IMR-90 (cell line): ENCODE results near the gene RNF41. TPM values are rescaled to one million over a fixed set of nuclear protein-coding genes. Genes with fewer than 3 reads are reported as not detected.

Source experiments
- ATAC-seq: fragments of 200-7000 bp; cut with Tn5 transposase; 2 replicates; pipeline ENCODE4 v1.9.1; 2020; ENCODE audit warnings: low read depth, mild to moderate bottlenecking, moderate library complexity
- BruUV-seq: library from RNA; stranded (reverse); fragments of 400-500 nt; replicated peaks from 2 replicates; lab custom pipeline; 2021; lab: Mats Ljungman, UMichigan
- CTCF ChIA-PET: fragments of 300-600 bp; formaldehyde crosslinking; extraction: SDS; loops from one replicate; lab custom pipeline; 2021; ENCODE audit warnings: antibody characterized with exemption; lab: Yijun Ruan, JAX
- POLR2A ChIA-PET: fragments of 300-600 bp; sonication (Branson Sonifier 250); formaldehyde crosslinking; loops from one replicate; lab custom pipeline; 2022; ENCODE audit warnings: antibody characterized with exemption; ENCODE audit not compliant: unreplicated experiment; lab: Charles Lee
- DNase-seq: peaks from one replicate; pipeline ENCODE4 v3.0.0; 2013
- H2AFZ ChIP-seq: replicated peaks from 2 replicates; pipeline ENCODE3; 2013; ENCODE audit warnings: low read length, mild to moderate bottlenecking; ENCODE audit not compliant: poor library complexity
- H2AK5ac ChIP-seq: 2 replicates; pipeline ENCODE4 v1.6.1; 2013; ENCODE audit warnings: low read depth, low read length, inconsistent platforms
- H2AK9ac ChIP-seq: replicated peaks from 2 replicates; pipeline ENCODE3; 2013; ENCODE audit warnings: mild to moderate bottlenecking, low read depth, low read length, moderate library complexity; ENCODE audit not compliant: poor library complexity
- H2BK120ac ChIP-seq: 2 replicates; pipeline ENCODE4 v1.6.1; 2013; ENCODE audit warnings: low read depth, low read length, inconsistent platforms
- H2BK15ac ChIP-seq: 3 replicates; pipeline ENCODE4 v1.6.1; 2013; ENCODE audit warnings: low read depth, low read length, inconsistent platforms
- H2BK20ac ChIP-seq: 2 replicates; pipeline ENCODE4 v1.6.1; 2013; ENCODE audit warnings: low read depth, mild to moderate bottlenecking, inconsistent platforms, low read length, moderate library complexity
- H2BK5ac ChIP-seq: 2 replicates; pipeline ENCODE4 v1.6.1; 2013; ENCODE audit warnings: mild to moderate bottlenecking, low read depth, low read length, inconsistent platforms; ENCODE audit not compliant: poor library complexity, severe bottlenecking
- H3K14ac ChIP-seq: replicated peaks from 2 replicates; pipeline ENCODE4 v1.6.1; 2013; ENCODE audit warnings: low read depth, low read length, inconsistent platforms
- H3K18ac ChIP-seq: 2 replicates; pipeline ENCODE4 v1.6.1; 2013; ENCODE audit warnings: low read depth, low read length, control low read depth
- H3K23ac ChIP-seq: 2 replicates; pipeline ENCODE4 v1.6.1; 2013; ENCODE audit warnings: low read depth, low read length, inconsistent platforms
- H3K27ac ChIP-seq: 2 replicates; pipeline ENCODE4 v1.5.1; 2013; ENCODE audit warnings: mild to moderate bottlenecking, control low read depth, low read length; ENCODE audit not compliant: insufficient read depth
- H3K27me3 ChIP-seq: 2 replicates; pipeline ENCODE4 v1.6.1; 2013; ENCODE audit warnings: low read length; ENCODE audit not compliant: control insufficient read depth, insufficient read depth
- H3K36me3 ChIP-seq: 2 replicates; pipeline ENCODE4 v1.6.1; 2013; ENCODE audit warnings: low read length, mixed read lengths; ENCODE audit not compliant: control insufficient read depth, insufficient read depth
- H3K4ac ChIP-seq: 2 replicates; pipeline ENCODE4 v1.6.1; 2013; ENCODE audit warnings: low read depth, low read length, inconsistent platforms
- H3K4me1 ChIP-seq: 2 replicates; pipeline ENCODE4 v1.6.1; 2013; ENCODE audit warnings: low read length, mixed read lengths; ENCODE audit not compliant: control insufficient read depth, insufficient read depth
- H3K4me2 ChIP-seq: 2 replicates; pipeline ENCODE4 v1.6.1; 2013; ENCODE audit warnings: low read depth, mild to moderate bottlenecking, control low read depth, low read length, moderate library complexity
- H3K4me3 ChIP-seq: 2 replicates; pipeline ENCODE4 v1.5.1; 2013; ENCODE audit warnings: low read depth, mild to moderate bottlenecking, control low read depth, low read length, moderate library complexity; ENCODE audit not compliant: insufficient read depth
- H3K56ac ChIP-seq: 2 replicates; pipeline ENCODE4 v1.6.1; 2013; ENCODE audit warnings: low read length, inconsistent platforms; ENCODE audit not compliant: insufficient read depth; ENCODE audit errors: extremely low read depth
- H3K79me1 ChIP-seq, 2 experiments: 2 replicates each; pipeline ENCODE4 v1.6.1; 2013; ENCODE audit warnings: low read length in 2 of 2, inconsistent platforms in 1 of 2, low read depth in 1 of 2
- H3K9ac ChIP-seq: 2 replicates; pipeline ENCODE4 v1.6.1; 2013; ENCODE audit warnings: low read depth, low read length, control low read depth
- H3K9me1 ChIP-seq: 2 replicates; pipeline ENCODE4 v1.6.1; 2013; ENCODE audit warnings: low read length, inconsistent platforms; ENCODE audit not compliant: insufficient read depth
- H3K9me3 ChIP-seq: 2 replicates; pipeline ENCODE4 v1.6.1; 2013; ENCODE audit warnings: low read length; ENCODE audit not compliant: control insufficient read depth, insufficient read depth
- H4K20me1 ChIP-seq: 2 replicates; pipeline ENCODE4 v1.6.1; 2013; ENCODE audit warnings: low read length, inconsistent platforms; ENCODE audit not compliant: insufficient read depth
- H4K5ac ChIP-seq: 2 replicates; pipeline ENCODE4 v1.6.1; 2013; ENCODE audit warnings: mild to moderate bottlenecking, low read depth, low read length, control low read depth
- H4K8ac ChIP-seq, 2 experiments: 2 replicates each; pipeline ENCODE4 v1.6.1; 2013; ENCODE audit warnings: low read depth in 2 of 2, low read length in 2 of 2, control low read depth in 1 of 2, inconsistent platforms in 1 of 2
- H4K91ac ChIP-seq: 2 replicates; pipeline ENCODE4 v1.6.1; 2013; ENCODE audit warnings: low read depth, low read length, inconsistent platforms; ENCODE audit not compliant: insufficient read depth
- BHLHE40 ChIP-seq: fragments of 150-350 bp; IDR thresholded peaks from 2 replicates; pipeline ENCODE4 v1.6.1; 2016; ENCODE audit warnings: mild to moderate bottlenecking, low read depth, low read length
- CEBPB ChIP-seq: IDR thresholded peaks from 2 replicates; pipeline ENCODE4 v1.6.1; 2012; ENCODE audit warnings: low read depth, low read length, improper control_type of control experiment
- CHD1 ChIP-seq: IDR thresholded peaks from 2 replicates; pipeline ENCODE4 v1.6.1; 2012; ENCODE audit warnings: low read depth, low read length, improper control_type of control experiment
- FOS ChIP-seq: fragments of 150-350 bp; IDR thresholded peaks from 2 replicates; pipeline ENCODE4 v1.6.1; 2016; ENCODE audit warnings: low read depth, low read length
- MAFK ChIP-seq: IDR thresholded peaks from 2 replicates; pipeline ENCODE4 v1.6.1; 2012; ENCODE audit warnings: low read depth, low read length, improper control_type of control experiment
- MAZ ChIP-seq: IDR thresholded peaks from 2 replicates; pipeline ENCODE4 v1.6.1; 2012; ENCODE audit warnings: low read depth, mild to moderate bottlenecking, low read length, improper control_type of control experiment, moderate library complexity, borderline replicate concordance
- NFE2L2 ChIP-seq: fragments of 150-350 bp; IDR thresholded peaks from 2 replicates; pipeline ENCODE4 v1.6.1; 2016; ENCODE audit warnings: low read depth, mild to moderate bottlenecking, low read length
- POLR2A ChIP-seq: IDR thresholded peaks from 2 replicates; pipeline ENCODE4 v1.6.1; 2012; ENCODE audit warnings: mild to moderate bottlenecking, low read depth, low read length
- RFX5 ChIP-seq: IDR thresholded peaks from 2 replicates; pipeline ENCODE4 v1.8.0; 2012; ENCODE audit warnings: low read depth, mild to moderate bottlenecking, low read length, moderate library complexity
- SMC3 ChIP-seq: fragments of 150-350 bp; IDR thresholded peaks from 2 replicates; pipeline ENCODE4 v1.6.1; 2016; ENCODE audit warnings: low read depth, mild to moderate bottlenecking, antibody characterized with exemption, low read length, moderate library complexity
- WGBS, 2 experiments: methylation state at CpG; one replicate each; pipeline versions ENCODE4 v1.1.5 to v1.1.7; 2013; ENCODE audit warnings: missing lambda C conversion rate in 2 of 2; ENCODE audit not compliant: insufficient read length in 1 of 2; ENCODE audit errors: extremely low coverage in 2 of 2; 5-methylcytosine and 5-hydroxymethylcytosine counted together
- dilution Hi-C: fragments of 300-500 bp; cut with HindIII; formaldehyde crosslinking; loops from one replicate; pipeline ENCODE4 v1.14.3; 2018; ENCODE audit warnings: low sequenced_read_pairs; ENCODE audit not compliant: unreplicated experiment
- in situ Hi-C: fragments of 300-500 bp; cut with MboI; formaldehyde crosslinking; loops from 3 replicates; pipeline ENCODE4 v1.14.3; 2019; ENCODE audit warnings: low sequenced_read_pairs, inconsistent platforms, mixed read lengths
- intact Hi-C: fragments of 100-400 bp; cut with micrococcal nuclease; formaldehyde crosslinking; loops from 2 replicates; pipeline ENCODE4 v1.10.0; 2022
- polyA plus RNA-seq, 3 experiments: library from polyadenylated mRNA; depleted of rRNA; stranded (reverse); fragments of >200 nt; gene quantifications; 2 replicates each; pipeline ENCODE4 v1.2.3, GENCODE V29; 2012; ENCODE audit warnings: low replicate concordance in 1 of 3
- total RNA-seq: library from RNA; depleted of rRNA; stranded (reverse); fragments of >200 nt; gene quantifications from 2 replicates; pipeline ENCODE4 v1.2.3, GENCODE V29; 2012
- TF ChIP-seq, protein P1 (sequence below): conservative IDR thresholded peaks from 2 replicates; pipeline ENCODE4 v1.5.1; 2012; ENCODE audit warnings: mild to moderate bottlenecking, low read depth, low read length, improper control_type of control experiment
- TF ChIP-seq, protein P2 (sequence below): fragments of 150-350 bp; IDR thresholded peaks from 2 replicates; pipeline ENCODE4 v1.6.1; 2016; ENCODE audit warnings: low read depth, mild to moderate bottlenecking, low read length, moderate library complexity, borderline replicate concordance

The RNF41 gene
- total and polyA plus RNA-seq, 2 of the 4 experiments (the other 2 are of a cell fraction): 112 to 272 TPM

DNA sequence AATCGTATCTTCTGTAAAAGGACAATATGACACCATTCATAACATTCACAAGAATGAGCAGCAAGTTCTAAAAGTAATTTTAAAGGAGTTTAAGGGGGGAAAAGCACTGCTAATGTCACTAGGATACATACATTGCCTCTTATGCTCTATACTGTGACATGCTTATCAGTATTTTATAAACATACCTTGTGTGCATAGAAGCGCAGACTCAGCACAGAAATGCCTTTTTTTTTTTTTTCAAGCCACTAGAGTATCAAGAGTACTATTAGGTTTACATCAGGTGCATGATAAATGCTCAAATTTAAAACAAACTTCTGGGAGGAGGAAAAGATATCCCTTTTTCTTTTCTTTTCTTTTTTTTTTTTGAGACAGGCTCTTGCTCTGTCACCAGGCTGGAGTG, 18.9 kb downstream of the RNF41 start:
- Histone ChIP-seq H3K9me1 (no peaks in the 10 kb centered on the region), H2BK20ac (no peak overlapping the region), H2BK120ac (no peak overlapping the region), H2AK5ac (no peak overlapping the region), H4K5ac (no peak overlapping the region), H3K56ac (no peak overlapping the region), H2AFZ (no peak overlapping the region), H3K27me3 (no peaks in the 10 kb centered on the region), H3K4me1 (peaks cover 9% of the 10 kb centered on the region), H3K4ac (no peak overlapping the region), H4K8ac (no peak overlapping the region), H3K23ac (no peak overlapping the region), H3K18ac (no peak overlapping the region), H3K27ac (no peak overlapping the region), H2AK9ac (no peak overlapping the region), H4K20me1 (peaks cover 13% of the 10 kb centered on the region), H3K36me3 (peaks cover 26% of the 10 kb centered on the region), H3K14ac (no peak overlapping the region), H3K4me3 (no peak overlapping the region), H4K91ac (no peak overlapping the region), H3K9ac (no peak overlapping the region), H3K9me3 (no peaks in the 10 kb centered on the region), H3K4me2 (no peak overlapping the region), H3K79me1 (peaks cover 6 to 24% of the 10 kb centered on the region in 2 experiments), H2BK5ac (no peak overlapping the region), H2BK15ac (no peak overlapping the region)
- ATAC-seq (no peak), DNase-seq (no peak)
- ChIA-PET POLR2A (no interaction called here), CTCF (no interaction called here)
- in situ Hi-C loops (no loop called here), dilution Hi-C loops (no loop called here), intact Hi-C loops (no loop called here)
- BruUV-seq: no TSS peak
- WGBS, 2 experiments: no CpG with 5 or more reads among the region's 2 CpGs
- no peak for TF ChIP-seq CEBPB
- TF ChIP-seq BHLHE40: no peak
- no peak for TF ChIP-seq MAZ
- TF ChIP-seq FOS: no peak
- TF ChIP-seq, protein P1, sequence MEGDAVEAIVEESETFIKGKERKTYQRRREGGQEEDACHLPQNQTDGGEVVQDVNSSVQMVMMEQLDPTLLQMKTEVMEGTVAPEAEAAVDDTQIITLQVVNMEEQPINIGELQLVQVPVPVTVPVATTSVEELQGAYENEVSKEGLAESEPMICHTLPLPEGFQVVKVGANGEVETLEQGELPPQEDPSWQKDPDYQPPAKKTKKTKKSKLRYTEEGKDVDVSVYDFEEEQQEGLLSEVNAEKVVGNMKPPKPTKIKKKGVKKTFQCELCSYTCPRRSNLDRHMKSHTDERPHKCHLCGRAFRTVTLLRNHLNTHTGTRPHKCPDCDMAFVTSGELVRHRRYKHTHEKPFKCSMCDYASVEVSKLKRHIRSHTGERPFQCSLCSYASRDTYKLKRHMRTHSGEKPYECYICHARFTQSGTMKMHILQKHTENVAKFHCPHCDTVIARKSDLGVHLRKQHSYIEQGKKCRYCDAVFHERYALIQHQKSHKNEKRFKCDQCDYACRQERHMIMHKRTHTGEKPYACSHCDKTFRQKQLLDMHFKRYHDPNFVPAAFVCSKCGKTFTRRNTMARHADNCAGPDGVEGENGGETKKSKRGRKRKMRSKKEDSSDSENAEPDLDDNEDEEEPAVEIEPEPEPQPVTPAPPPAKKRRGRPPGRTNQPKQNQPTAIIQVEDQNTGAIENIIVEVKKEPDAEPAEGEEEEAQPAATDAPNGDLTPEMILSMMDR: no peak
- TF ChIP-seq POLR2A: no peak
- no peak for TF ChIP-seq CHD1
- no peak for TF ChIP-seq NFE2L2
- TF ChIP-seq SMC3: no peak
- no peak for TF ChIP-seq RFX5
- TF ChIP-seq, protein P2, sequence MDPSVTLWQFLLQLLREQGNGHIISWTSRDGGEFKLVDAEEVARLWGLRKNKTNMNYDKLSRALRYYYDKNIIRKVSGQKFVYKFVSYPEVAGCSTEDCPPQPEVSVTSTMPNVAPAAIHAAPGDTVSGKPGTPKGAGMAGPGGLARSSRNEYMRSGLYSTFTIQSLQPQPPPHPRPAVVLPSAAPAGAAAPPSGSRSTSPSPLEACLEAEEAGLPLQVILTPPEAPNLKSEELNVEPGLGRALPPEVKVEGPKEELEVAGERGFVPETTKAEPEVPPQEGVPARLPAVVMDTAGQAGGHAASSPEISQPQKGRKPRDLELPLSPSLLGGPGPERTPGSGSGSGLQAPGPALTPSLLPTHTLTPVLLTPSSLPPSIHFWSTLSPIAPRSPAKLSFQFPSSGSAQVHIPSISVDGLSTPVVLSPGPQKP: no peak
- TF ChIP-seq MAFK: no peak
